ENCODE data around the gene ECEL1. TPM values are rescaled to one million over a fixed set of nuclear protein-coding genes. Genes with fewer than 3 reads are reported as not detected.

ECEL1 gene
- total RNA-seq, 1 experiment from 2014 or later: 23.3 TPM

- Mint-ChIP-seq H3K4me3 (no peak overlapping the region), H3K9me3 (no peaks in the 10 kb centered on the region), H3K27ac (no peak overlapping the region), H3K4me1 (peaks cover 25% of the 10 kb centered on the region), H3K27me3 (ENCODE audit: low read depth) (peaks cover 36% of the 10 kb centered on the region), H3K36me3 (no peaks in the 10 kb centered on the region)
- ATAC-seq (no peak), DNase-seq (ENCODE audit: low spot score) (no peak)
- TF ChIP-seq GABPB1 (CRISPR knock-in tag; IDR thresholded peaks at IDR 0.05): no peak
- TF ChIP-seq ATF1 (CRISPR knock-in tag; IDR thresholded peaks at IDR 0.05): no peak
- no peak for TF ChIP-seq ZNF532 (CRISPR knock-in tag; IDR thresholded peaks at IDR 0.05; ENCODE audit: borderline replicate concordance)
- TF ChIP-seq USF1 (CRISPR knock-in tag; IDR thresholded peaks at IDR 0.05): no peak
- POLR2A ChIA-PET: no interaction called here
- CTCF ChIA-PET: interaction anchor here (2.6 kb wide), 1 partner anchor 30 kb away, joined by 14 read pairs; no protein-coding TSS in a partner anchor
Observed at GRCh38 chr2:232491139-232491780, 3.6 kb upstream of the ECEL1 start.

DNA sequence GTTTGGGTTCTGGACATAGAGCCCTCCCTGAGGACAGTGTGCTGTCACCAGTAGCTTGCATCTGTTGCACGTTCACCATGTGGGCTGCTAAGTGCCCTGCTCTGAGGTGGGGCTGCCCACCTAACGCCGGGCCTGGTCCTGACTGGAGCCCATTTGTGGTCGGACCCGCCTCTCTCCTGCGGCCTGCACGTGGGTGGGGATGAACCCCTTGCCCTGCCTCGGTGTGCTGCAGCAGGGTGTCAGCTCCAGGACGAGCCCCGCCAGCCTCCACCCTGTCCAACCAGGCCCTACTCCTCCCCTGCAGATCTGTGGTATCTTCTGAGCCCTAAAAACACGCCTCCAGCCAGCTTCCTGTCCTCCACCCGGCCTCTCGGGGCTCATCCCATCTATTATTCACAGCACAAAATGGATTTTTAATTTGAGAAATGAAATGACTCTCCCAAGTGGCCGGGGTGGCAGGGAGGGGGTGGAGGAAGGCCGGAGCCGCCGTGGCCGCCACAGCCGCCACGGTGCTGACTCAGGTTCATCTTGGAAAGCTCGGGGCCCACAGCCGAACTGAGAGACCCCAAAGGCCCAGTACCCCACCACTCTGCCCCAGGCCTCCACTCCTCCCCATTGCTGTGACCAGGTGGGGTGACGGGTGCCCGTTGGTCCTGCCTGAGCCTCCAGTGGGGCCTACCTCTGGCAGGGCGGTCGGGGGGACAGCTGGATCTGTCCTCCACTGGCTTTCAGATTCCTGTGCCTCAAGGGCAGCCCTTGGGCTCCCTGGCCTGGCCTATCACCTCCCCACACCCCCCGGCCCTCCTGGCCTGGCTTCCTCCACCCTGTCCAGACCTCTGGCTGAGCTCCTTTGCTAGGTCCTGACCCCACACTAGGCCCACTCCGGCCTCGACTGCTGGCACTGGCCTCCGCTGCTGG lies 2.8 kb upstream of the ECEL1 start:
- Mint-ChIP-seq H3K4me3 (no peak overlapping the region), H3K27ac (no peak overlapping the region), H3K9me3 (no peaks in the 10 kb centered on the region), H3K4me1 (peaks cover 25% of the 10 kb centered on the region), H3K27me3 (ENCODE audit: low read depth) (peaks cover 43% of the 10 kb centered on the region), H3K36me3 (no peaks in the 10 kb centered on the region)
- ChIA-PET POLR2A (no interaction called here), CTCF (interaction anchor here (0.9 to 2.6 kb wide), 4 partner anchors 31 to 69 kb away, joined by 3 to 14 read pairs (median 4); no protein-coding TSS in a partner anchor)
- TF ChIP-seq SOX15 (CRISPR knock-in tag; IDR thresholded peaks at IDR 0.05): no peak
- TF ChIP-seq E2F5 (CRISPR knock-in tag; IDR thresholded peaks at IDR 0.05): no peak
- no peak for TF ChIP-seq ZNF425 (CRISPR knock-in tag; conservative IDR thresholded peaks at IDR 0.05)
- TF ChIP-seq, protein P1, sequence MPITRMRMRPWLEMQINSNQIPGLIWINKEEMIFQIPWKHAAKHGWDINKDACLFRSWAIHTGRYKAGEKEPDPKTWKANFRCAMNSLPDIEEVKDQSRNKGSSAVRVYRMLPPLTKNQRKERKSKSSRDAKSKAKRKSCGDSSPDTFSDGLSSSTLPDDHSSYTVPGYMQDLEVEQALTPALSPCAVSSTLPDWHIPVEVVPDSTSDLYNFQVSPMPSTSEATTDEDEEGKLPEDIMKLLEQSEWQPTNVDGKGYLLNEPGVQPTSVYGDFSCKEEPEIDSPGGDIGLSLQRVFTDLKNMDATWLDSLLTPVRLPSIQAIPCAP (CRISPR knock-in tag; IDR thresholded peaks at IDR 0.05): no peak
- TF ChIP-seq GTF2I (CRISPR knock-in tag; conservative IDR thresholded peaks at IDR 0.05): no peak
- no peak for TF ChIP-seq ATF3 (CRISPR knock-in tag; conservative IDR thresholded peaks at IDR 0.05)
- no peak for TF ChIP-seq CREM (CRISPR knock-in tag; IDR thresholded peaks at IDR 0.05)
- no peak for TF ChIP-seq ZNF416 (CRISPR knock-in tag; IDR thresholded peaks at IDR 0.05)
- TF ChIP-seq ZBTB43 (CRISPR knock-in tag; IDR thresholded peaks at IDR 0.05): no peak
- no peak for TF ChIP-seq ZNF121 (CRISPR knock-in tag; IDR thresholded peaks at IDR 0.05)
- TF ChIP-seq ZNF423 (CRISPR knock-in tag; IDR thresholded peaks at IDR 0.05): no peak
- ATAC-seq (no peak), DNase-seq (ENCODE audit: low spot score) (no peak)
